ENCODE measurements around the gene KLHDC10. TPM values are rescaled to one million over a fixed set of nuclear protein-coding genes. Genes with fewer than 3 reads are reported as not detected.

KLHDC10 gene
- total RNA-seq, 1 donor from 2014 or later = 27.0 TPM

DNA sequence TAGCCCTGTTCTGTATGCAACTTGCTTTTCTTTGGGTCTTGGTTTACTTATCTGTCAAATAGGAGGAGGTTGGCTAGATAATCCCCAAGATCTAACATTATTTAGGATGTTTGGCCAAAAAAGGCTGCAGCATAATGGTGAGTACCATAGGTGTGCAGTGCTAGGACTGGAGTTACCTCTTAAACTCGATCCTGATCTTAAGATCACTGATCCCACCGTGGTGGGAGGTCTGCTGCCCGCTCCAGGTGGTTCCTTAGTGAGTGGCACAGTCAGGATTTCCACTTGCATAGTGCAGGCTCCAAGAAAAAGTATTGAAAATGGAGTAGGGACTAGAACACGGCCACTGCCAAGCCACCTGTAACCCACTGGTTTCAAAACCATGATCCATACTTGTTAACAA, 66.9 kb downstream of the KLHDC10 start:
- H3K4me3 ChIP-seq = no peak overlapping the region
- no peaks in the 10 kb centered on the region for H3K27me3 ChIP-seq (ENCODE audit: low read depth)
- TF ChIP-seq, protein P1, sequence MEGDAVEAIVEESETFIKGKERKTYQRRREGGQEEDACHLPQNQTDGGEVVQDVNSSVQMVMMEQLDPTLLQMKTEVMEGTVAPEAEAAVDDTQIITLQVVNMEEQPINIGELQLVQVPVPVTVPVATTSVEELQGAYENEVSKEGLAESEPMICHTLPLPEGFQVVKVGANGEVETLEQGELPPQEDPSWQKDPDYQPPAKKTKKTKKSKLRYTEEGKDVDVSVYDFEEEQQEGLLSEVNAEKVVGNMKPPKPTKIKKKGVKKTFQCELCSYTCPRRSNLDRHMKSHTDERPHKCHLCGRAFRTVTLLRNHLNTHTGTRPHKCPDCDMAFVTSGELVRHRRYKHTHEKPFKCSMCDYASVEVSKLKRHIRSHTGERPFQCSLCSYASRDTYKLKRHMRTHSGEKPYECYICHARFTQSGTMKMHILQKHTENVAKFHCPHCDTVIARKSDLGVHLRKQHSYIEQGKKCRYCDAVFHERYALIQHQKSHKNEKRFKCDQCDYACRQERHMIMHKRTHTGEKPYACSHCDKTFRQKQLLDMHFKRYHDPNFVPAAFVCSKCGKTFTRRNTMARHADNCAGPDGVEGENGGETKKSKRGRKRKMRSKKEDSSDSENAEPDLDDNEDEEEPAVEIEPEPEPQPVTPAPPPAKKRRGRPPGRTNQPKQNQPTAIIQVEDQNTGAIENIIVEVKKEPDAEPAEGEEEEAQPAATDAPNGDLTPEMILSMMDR (IDR thresholded peaks at IDR 0.05; ENCODE audit: borderline replicate concordance) = no peak
- no peak for DNase-seq
- intact Hi-C loops (cut with micrococcal nuclease) = no loop called here
- H3K36me3 ChIP-seq = peaks cover 39% of the 10 kb centered on the region
- H3K9me3 ChIP-seq (replicated peaks) = no peaks in the 10 kb centered on the region
- H3K27ac ChIP-seq (replicated peaks) = no peak overlapping the region
- peaks cover 15% of the 10 kb centered on the region for H3K4me1 ChIP-seq

DNA sequence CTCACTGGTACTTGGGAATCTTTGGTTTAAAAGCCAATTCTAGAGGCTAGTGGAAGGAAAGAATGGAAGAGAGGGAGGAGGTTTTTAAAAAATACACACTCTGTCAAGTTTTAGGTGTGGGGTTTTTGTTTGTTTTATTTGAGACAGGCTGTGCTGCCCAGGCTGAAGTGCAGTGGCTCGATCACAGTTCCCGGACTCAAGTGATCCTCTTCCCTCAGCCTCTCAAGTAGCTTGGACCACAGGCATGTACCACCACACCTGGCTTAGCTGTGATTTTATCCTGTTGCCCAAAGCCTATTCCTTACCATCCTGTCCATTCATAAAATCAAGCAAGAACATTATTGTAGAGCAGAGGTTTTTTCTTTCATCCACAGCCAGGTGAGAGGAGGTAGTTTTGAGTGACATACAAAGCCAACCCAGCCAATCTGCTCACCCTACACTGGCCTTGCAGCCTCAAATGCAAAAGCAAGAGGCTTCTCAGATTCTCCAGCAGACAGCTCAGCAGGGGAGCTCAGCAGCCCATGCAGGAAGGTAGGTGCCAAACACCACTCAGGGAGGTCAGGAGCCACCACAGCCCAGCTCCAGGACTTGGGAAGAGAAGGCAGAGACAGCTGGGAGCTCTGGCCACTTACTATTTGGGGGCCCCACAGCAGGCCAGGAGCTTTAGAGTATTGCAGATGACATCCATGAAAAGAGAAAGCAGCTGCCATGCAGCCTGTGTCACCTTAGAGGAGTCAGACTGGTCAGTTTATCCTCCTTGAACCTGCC, 69.0 kb downstream of the KLHDC10 start:
- H3K4me3 ChIP-seq = no peak overlapping the region
- H3K36me3 ChIP-seq = peaks cover 32% of the 10 kb centered on the region
- intact Hi-C loops (cut with micrococcal nuclease) = no loop called here
- H3K27me3 ChIP-seq (ENCODE audit: low read depth) = no peaks in the 10 kb centered on the region
- peaks cover 15% of the 10 kb centered on the region for H3K4me1 ChIP-seq
- no peak overlapping the region for H3K27ac ChIP-seq (replicated peaks)
- TF ChIP-seq, protein P1 (IDR thresholded peaks at IDR 0.05; ENCODE audit: borderline replicate concordance) = no peak
- DNase-seq = no peak
- H3K9me3 ChIP-seq (replicated peaks) = no peaks in the 10 kb centered on the region

DNA sequence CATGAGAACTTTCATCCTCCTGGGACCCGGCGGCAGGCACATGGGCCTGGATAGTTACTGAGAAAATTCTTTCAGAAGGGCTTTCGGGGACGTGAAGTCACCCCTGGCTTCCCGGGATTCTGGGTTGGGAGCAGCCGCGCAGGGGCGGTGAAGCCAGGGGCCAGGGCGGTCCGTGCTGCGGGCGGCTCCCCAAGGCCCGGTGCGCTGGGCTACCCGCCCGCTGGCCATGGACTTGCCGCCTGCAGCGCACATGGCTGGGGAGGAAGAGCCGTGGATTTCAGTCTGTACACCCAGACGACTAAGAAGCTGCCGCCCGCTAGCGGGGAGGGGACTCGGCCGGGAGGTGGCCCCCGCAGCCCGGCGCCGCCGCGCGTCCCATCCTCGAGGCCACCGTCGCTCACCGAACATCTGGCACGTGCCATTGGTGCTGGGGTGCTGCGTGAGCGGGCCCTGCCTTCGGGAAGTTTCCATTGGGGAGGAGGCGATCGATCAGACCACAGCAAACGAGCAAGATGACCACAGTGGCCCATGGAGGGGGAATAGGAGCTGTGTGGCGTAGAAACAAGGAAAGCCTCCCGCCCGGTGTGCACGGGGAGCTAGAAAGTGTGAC, 70.3 kb downstream of the KLHDC10 start:
- H3K9me3 ChIP-seq (replicated peaks) = no peaks in the 10 kb centered on the region
- H3K27me3 ChIP-seq (ENCODE audit: low read depth) = no peaks in the 10 kb centered on the region
- intact Hi-C loops (cut with micrococcal nuclease) = no loop called here
- H3K36me3 ChIP-seq = peaks cover 20% of the 10 kb centered on the region
- TF ChIP-seq, protein P1 (IDR thresholded peaks at IDR 0.05; ENCODE audit: borderline replicate concordance) = no peak
- DNase-seq = no peak
- peaks cover 15% of the 10 kb centered on the region for H3K4me1 ChIP-seq
- H3K4me3 ChIP-seq = peak overlapping the region; percentile 72
- H3K27ac ChIP-seq (replicated peaks) = peak overlapping the region; percentile 63

DNA sequence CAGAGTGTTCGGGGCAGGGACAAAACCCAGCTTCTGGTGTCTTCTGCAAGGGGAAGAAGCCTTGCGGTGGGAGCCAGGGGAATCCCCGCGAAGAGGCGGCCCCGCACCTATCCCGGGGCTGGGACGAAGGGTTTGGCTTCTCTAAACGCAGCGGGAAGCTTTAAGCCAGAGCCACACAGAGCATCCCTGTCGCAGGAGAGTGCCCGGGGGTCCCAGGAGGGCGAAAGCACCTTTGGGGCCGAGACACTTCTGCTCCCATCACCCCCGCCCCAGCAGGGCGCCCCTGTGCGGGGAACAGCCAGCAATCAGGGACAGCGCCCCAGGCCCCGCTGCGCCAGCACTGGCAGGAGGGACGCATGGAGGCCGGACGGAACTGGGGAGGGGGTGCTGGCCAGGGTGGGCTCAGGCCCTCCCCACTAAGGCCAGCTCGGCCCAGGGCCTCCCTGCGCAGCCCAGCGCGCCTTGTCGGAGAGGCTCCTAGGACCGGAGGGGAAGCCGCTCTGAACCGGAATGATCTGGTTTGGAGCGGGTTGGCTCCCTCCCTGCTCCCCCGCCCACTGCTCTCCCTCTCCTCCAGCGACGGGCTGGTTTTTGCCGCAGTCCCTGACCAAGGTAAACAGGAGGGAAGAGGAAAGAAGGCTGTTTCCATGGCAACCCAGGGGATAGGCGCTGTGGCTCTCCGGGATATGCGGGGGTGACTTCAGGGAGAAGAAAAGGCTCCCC, 71.0 kb downstream of the KLHDC10 start:
- peak; percentile 54 for DNase-seq
- Histone ChIP-seq H3K36me3 (peaks cover 14% of the 10 kb centered on the region), H3K27me3 (ENCODE audit: low read depth) (no peaks in the 10 kb centered on the region), H3K9me3 (replicated peaks) (no peaks in the 10 kb centered on the region), H3K27ac (replicated peaks) (peak overlapping the region; percentile 63), H3K4me1 (peaks cover 15% of the 10 kb centered on the region), H3K4me3 (peak overlapping the region; percentile 72)
- TF ChIP-seq, protein P1 (IDR thresholded peaks at IDR 0.05; ENCODE audit: borderline replicate concordance) = no peak
- intact Hi-C loops (cut with micrococcal nuclease) = no loop called here

DNA sequence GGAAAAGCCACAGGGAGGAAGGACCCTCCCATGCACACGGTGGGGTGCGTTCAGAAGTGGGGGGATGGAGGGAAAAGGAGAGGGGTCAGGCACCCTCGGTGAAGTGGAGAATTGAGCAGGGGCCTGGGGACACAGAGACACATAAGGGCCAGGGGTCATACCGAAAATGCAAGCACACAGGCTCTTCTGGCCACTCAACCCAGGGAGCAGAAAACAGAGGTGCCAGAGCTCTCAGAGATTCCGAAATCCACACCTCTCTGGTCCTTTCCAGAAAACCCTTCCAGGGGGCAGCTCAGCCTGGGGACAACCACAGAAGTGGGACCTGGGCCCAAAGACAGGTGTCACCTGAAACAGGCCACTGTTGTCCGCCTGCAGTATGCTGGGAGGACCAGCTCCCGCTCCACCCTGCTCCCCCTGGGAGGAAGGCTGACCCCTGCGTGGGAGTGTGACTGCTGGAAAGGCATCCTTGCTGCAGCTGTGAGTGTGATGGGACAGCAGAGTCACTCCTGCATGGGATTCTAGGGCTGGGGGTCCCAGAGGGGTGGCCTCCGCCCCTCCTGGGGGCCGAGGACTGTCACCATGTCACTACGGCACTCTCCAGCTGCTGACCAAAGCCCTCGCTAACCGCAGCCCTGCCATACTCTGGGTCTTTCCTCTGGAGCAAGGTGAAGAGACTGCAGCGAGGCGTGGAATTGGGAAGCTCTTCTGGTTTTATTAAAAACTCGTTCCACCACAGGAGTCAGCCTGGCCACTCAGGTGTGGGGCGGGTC, 71.7 kb downstream of the KLHDC10 start:
- H3K4me1 ChIP-seq = peaks cover 15% of the 10 kb centered on the region
- peak overlapping the region; percentile 63 for H3K27ac ChIP-seq (replicated peaks)
- peak overlapping the region; percentile 72 for H3K4me3 ChIP-seq
- no peaks in the 10 kb centered on the region for H3K9me3 ChIP-seq (replicated peaks)
- no peak for DNase-seq
- intact Hi-C loops (cut with micrococcal nuclease) = no loop called here
- TF ChIP-seq, protein P1 (IDR thresholded peaks at IDR 0.05; ENCODE audit: borderline replicate concordance) = no peak
- H3K27me3 ChIP-seq (ENCODE audit: low read depth) = no peaks in the 10 kb centered on the region
- H3K36me3 ChIP-seq = peaks cover 14% of the 10 kb centered on the region
